Measurements from ENCODE around the gene PPT2. TPM values are rescaled to one million over a fixed set of nuclear protein-coding genes. Genes with fewer than 3 reads are reported as not detected.
A peak's percentile ranks its signal among the peaks of the same experiment; 100 is the strongest.
"Not testable (repeated sequence)": the region's sequence is repeated elsewhere in the genome, so short reads cannot be mapped to it uniquely, and the experiment has no call there.

PPT2 gene
- total and polyA plus RNA-seq, 8 donors = 8.9 to 32.5 (median 27.6) TPM

- no peak overlapping the region for H3K4me3 ChIP-seq
- DNase-seq = no peak
- no peaks in the 10 kb centered on the region for H3K4me1 ChIP-seq
- intact Hi-C loops (cut with DNase I) = no loop called here
- ATAC-seq = no peak
- peaks cover 0 to 36% of the 10 kb centered on the region in 2 donors for H3K27me3 ChIP-seq
- no peak for TF ChIP-seq CTCF (IDR thresholded peaks at IDR 0.05)
- H3K9me3 ChIP-seq = no peaks in the 10 kb centered on the region
- no peak overlapping the region for H3K27ac ChIP-seq
- H3K36me3 ChIP-seq = no peaks in the 10 kb centered on the region
Measured at GRCh38 chr6:32140420-32141046, 13.4 kb upstream of the PPT2 start.

- H3K4me1 ChIP-seq; DNase-seq; H3K4me3 ChIP-seq; H3K27ac ChIP-seq; H3K36me3 ChIP-seq; H3K9me3 ChIP-seq; intact Hi-C loops (cut with DNase I); ATAC-seq: not testable (repeated sequence)
- H3K27me3 ChIP-seq = peaks cover 8 to 55% of the 10 kb centered on the region in 2 donors
Measured at GRCh38 chr6:32144238-32144637, 9.7 kb upstream of the PPT2 start.

GRCh38 chr6:32146287-32146686, 7.7 kb upstream of the PPT2 start:
- no peak for DNase-seq
- Histone ChIP-seq H3K27ac (no peak overlapping the region), H3K4me3 (no peak overlapping the region), H3K9me3 (no peaks in the 10 kb centered on the region), H3K4me1 (peaks cover 0 to 10% of the 10 kb centered on the region in 2 donors), H3K36me3 (no peaks in the 10 kb centered on the region), H3K27me3 (peaks cover 28 to 65% of the 10 kb centered on the region in 2 donors)
- no peak for TF ChIP-seq CTCF (IDR thresholded peaks at IDR 0.05)
- intact Hi-C loops (cut with DNase I) = no loop called here
- peak; percentile 23 for ATAC-seq

GRCh38 chr6:32146687-32147086, 7.3 kb upstream of the PPT2 start:
- no peak for TF ChIP-seq CTCF (IDR thresholded peaks at IDR 0.05)
- H3K27ac ChIP-seq = no peak overlapping the region
- H3K27me3 ChIP-seq = peaks cover 28 to 69% of the 10 kb centered on the region in 2 donors

GRCh38 chr6:32147401-32148132, 6.4 kb upstream of the PPT2 start:
- TF ChIP-seq CTCF (IDR thresholded peaks at IDR 0.05) = no peak
- no peak for ATAC-seq
- intact Hi-C loops (cut with DNase I) = no loop called here

More at GRCh38 chr6:32146687-32147086, 7.3 kb upstream of the PPT2 start:
- intact Hi-C loops (cut with DNase I) = no loop called here
- ATAC-seq (no peak), DNase-seq (no peak)
- Histone ChIP-seq H3K9me3 (no peaks in the 10 kb centered on the region), H3K4me3 (no peak overlapping the region), H3K36me3 (no peaks in the 10 kb centered on the region), H3K4me1 (peaks cover 0 to 10% of the 10 kb centered on the region in 2 donors)

More at GRCh38 chr6:32147401-32148132, 6.4 kb upstream of the PPT2 start:
- no peak overlapping the region for H3K4me3 ChIP-seq
- H3K27me3 ChIP-seq = peaks cover 28 to 74% of the 10 kb centered on the region in 2 donors
- no peak for DNase-seq
- no peaks in the 10 kb centered on the region for H3K9me3 ChIP-seq
- peaks cover 0 to 17% of the 10 kb centered on the region in 2 donors for H3K4me1 ChIP-seq
- H3K36me3 ChIP-seq = no peaks in the 10 kb centered on the region
- no peak overlapping the region for H3K27ac ChIP-seq

Measured in left lung (tissue), 10 donors.